ENCODE results near the gene GPR27.

Gene GPR27

DNA sequence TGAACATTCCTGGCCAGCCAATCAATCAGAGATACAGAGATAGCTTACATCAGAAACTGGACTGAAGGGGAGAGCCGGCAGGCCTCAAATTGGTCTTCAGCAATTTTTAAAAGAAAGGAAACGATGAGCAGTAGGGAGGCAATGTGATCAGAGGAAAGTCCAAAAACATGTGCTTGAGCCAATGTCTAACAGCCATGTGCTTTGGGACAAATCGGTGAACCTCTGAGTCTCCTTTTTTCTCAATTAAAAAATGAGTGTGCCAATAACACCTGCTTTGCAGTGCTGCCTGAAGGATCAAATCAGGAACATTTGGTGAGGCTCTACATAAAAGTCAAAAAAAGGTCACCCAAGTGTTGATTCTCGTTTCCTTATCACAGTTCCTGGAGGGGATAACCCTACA is 21.0 kb upstream of the GPR27 start:
- DNase-seq (ENCODE audit: low read depth, low spot score) = no peak

DNA sequence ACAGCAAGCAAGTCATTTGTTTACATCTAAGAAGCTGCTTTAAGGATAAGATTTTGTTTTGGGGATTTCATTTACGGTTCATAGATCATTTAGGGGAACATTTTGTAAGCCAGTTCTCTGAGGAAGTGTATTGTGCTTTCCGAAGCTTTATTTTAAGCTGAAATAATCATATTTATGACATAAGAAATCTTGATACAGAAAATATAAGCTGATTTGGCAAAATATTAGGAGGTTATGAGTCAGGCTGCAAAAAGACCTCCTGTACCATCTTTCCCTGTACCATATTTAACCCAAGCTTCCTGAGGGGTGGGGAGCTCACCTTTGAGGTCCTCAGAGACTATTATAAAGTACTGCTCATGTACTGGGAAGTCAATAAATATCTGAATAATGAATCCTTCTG is 20.3 kb upstream of the GPR27 start:
- DNase-seq (ENCODE audit: low read depth, low spot score) = no peak

DNA sequence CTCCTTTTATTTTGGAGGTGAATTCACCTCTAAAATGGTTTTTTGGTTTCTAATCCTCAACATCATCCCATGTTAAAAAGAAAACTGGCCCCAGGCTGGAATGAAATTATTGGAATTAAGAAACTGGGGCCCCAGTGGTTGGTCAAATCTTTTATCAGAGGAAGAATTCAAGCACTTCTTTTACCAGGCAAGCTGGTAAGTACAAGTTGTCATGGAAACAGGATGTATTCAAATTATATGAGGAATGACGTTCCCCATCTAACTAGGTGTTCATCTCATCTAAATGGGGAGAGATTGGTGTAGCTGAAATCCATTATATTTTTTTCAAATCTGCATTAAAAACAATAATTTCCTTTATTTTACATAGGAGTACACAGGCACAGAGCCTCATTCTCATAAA is 18.8 kb upstream of the GPR27 start:
- no peak for DNase-seq (ENCODE audit: low read depth, low spot score)

DNA sequence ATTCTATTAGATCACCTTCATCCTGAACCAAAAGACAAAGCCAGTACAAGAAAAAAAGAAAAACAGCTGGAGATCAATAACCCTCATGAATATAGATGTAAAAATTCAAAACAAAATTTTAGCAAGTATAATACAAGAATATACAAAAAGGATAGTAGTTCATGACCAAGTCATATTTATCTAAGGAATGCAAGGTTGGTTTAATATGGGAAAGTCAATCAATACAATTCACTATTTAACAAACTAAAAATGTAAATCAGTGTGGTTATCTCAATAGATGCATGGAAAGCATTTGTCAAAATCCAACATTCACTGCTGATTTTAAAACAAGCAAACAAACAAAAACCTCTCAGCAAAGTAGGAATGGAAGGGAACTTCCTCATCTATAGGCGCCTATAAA is 11.0 kb upstream of the GPR27 start:
- DNase-seq (ENCODE audit: low read depth, low spot score) = no peak

DNA sequence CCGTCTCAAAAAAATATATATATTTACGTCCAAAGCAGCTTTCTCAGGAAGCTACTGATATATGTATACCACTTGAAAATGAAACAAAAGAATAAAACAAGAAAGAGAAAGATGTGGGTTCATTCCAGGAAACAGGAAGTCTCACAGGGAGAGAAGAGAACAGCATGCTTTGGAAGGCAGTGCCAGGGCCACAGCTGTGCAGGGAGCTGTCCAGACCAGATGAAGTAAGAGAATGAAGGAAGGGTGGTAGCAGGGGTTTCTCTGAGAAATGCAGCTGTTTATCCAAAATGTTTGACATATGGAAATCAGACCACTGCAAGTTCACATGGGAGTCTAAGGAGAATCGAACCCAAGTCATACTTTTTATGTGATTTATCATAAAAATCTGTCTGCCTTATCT is 8.9 kb upstream of the GPR27 start:
- DNase-seq (ENCODE audit: low read depth, low spot score) = no peak

DNA sequence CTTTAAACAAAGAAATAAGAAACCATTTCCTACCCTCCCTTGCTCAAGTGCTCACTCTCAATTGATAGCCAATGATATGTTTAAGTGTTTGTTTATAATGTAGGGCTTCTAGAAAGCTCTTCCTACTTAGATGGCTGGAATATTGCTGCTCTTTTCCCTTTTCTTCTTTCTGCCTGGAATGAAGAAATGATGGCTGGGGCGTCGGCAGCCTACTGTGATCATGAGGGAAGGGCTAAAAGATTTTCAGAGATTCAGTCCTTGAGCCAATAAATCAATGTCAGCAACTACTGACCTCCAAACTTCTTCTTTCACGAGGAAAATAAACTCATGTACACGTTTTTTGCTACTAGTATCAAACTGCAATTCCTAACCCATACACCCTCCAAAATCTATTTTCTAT is 2.1 kb upstream of the GPR27 start:
- no peak for DNase-seq (ENCODE audit: low read depth, low spot score)

DNA sequence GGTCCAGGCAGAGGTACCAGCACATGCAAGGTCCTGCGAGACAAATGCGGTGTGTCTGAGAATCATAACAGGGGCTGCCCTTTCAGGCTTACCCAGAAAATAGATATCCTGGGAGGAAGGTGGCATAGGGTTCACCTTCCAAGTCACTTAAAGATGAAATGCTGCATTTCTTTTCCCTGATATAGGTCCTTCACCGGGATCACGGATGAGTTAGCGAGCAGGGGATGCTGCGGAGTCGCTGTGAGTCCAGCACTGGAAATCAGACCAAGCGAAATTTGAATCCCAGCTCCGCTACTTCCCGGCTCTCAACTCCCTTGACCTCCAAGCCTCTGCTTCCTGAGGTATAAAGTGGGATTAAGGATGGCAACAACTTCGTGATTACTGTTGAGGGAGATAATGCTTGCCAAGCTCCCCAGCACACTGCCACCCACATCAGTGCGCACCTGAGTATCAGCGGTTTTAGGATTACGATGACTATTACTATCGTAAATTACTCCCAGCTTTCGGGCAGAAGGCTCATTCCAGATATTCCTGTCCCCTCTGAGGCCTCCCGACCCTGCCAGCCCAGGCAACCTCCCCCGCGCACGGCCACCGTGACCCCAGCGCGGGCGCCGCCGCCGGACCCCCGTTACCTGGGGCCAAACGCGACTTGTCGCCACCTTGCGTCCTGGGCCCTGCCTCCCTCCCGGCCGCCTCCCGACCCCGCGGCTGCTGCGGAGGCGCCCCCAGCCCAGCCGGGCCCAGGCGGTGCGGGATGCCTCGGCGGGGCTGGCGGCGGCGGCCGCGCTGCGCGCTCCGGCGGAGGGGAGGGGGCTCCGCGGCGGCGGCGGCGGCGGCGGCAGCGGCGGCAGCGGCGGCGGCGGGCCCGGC is 589 bp upstream of the GPR27 start:
- DNase-seq (ENCODE audit: low read depth, low spot score) = no peak

DNA sequence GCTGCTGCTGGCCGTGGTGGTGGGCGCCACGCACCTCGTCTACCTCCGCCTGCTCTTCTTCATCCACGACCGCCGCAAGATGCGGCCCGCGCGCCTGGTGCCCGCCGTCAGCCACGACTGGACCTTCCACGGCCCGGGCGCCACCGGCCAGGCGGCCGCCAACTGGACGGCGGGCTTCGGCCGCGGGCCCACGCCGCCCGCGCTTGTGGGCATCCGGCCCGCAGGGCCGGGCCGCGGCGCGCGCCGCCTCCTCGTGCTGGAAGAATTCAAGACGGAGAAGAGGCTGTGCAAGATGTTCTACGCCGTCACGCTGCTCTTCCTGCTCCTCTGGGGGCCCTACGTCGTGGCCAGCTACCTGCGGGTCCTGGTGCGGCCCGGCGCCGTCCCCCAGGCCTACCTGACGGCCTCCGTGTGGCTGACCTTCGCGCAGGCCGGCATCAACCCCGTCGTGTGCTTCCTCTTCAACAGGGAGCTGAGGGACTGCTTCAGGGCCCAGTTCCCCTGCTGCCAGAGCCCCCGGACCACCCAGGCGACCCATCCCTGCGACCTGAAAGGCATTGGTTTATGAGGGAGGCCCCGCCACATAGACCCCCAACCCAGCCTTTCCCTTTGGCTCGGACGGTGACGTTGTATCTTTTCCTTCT is 1.1 kb downstream of the GPR27 start:
- peak; percentile 8 for DNase-seq (ENCODE audit: low read depth, low spot score)

DNA sequence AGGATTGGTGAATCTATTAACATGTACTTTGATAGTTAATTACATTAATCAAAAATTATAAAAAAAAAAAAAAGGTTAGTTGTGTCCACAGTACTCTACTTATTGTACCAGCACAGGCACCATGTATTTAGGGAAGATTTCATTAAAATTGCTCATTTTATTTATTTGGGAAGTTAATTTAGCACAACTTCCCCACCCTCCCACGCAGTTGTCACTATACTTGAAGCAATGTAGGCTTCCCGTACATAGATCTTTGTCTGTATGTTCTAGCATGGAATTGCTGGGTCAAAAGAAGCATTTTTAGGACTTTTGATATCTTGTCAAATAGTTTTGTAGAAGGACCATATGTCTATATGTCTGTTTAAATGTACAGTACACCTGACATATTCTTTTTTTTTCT is 4.4 kb downstream of the GPR27 start:
- no peak for DNase-seq (ENCODE audit: low read depth, low spot score)

DNA sequence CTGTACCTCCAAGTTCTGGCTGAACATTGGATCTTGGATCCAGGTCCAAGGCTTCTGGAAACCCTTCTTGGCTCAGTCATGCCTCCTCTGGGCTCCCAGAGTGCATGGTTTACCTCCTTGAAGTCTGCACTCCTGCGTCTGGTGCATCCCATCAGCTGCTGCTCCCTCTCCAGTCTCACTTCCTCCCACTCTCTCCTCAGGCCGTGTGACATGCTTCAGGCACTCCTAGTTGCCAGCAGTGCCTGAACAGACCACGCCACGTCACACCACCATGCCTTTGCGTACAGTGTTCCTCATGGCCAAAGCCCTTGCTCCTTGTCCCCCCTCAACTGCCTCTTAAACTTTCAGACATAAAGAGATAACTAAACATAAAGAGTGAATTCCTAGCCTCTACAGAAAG is 5.7 kb downstream of the GPR27 start:
- no peak for DNase-seq (ENCODE audit: low read depth, low spot score)

DNA sequence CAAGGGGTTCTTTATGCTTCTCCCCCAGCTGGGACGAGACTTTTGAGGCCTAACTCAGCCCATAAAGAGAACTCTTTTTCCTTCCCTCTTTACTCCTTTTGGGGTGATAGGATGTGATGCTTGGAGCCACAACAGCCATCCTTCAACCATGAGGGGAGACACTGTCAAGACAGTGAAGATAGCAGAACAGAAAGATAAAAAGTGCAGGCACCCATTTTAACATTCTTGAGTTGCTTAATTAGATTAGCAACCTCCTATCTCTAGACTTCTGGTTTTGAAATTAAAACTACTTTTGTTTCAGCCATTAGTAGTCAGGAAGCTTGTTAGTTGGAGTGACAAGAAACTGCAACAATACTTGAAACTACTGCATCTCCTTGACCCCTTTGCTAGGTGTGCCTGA is 6.5 kb downstream of the GPR27 start:
- no peak for DNase-seq (ENCODE audit: low read depth, low spot score)

DNA sequence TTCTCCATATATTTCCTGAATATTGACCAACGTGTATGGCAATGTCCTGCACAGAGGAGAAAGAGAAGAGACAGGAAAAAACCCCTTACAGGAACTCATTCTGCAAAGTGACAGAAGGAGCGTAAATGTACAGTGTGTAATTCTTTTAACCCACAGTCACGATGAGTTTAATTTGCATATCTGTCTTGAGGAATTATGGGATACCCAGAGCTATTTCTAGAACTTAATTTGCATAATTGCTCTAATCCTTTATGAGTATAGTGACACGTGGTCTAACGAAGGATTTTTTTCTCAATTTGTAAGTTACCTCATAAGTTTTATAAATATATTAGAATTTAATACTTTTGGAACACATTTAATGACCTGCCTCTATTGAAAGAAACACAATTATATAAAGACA is 9.8 kb downstream of the GPR27 start:
- DNase-seq (ENCODE audit: low read depth, low spot score) = no peak

DNA sequence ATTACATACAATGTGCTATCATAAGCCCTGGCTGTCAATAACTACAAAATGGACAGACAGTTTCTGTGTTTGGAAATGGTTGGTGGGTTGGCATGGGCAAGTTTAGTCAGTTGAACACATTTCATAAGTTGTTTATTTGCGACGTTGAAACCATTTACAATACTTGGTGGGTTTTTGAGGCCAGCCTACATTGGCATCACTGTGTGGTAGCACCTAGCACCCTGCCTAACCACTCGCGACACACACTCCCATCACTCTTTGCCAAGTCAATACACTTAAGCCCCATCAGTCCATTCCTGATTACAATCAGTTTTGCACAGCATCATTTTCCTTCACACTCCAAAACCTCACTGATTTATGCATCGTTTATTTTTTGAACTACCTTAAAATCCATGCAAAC is 17.5 kb downstream of the GPR27 start:
- DNase-seq (ENCODE audit: low read depth, low spot score) = no peak

DNA sequence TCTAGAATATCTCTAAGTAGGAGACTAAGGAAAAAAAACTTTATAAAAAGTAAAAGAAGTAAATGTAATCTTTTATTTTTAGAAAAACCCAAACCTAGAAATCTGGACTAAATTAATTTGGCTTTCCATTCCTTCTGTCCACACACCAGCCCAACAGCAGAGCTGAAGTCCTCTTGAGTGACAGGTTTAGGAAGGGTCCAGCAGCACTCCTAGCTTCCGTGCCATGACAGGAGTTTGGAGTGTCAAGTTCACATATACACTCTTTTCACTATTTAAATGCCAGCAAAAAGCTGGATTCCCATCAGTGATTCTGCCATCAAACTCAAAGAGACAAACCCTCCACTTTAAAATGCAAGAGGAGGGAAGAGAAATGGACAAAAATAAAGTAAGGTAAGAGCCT is 18.2 kb downstream of the GPR27 start:
- no peak for DNase-seq (ENCODE audit: low read depth, low spot score)

DNA sequence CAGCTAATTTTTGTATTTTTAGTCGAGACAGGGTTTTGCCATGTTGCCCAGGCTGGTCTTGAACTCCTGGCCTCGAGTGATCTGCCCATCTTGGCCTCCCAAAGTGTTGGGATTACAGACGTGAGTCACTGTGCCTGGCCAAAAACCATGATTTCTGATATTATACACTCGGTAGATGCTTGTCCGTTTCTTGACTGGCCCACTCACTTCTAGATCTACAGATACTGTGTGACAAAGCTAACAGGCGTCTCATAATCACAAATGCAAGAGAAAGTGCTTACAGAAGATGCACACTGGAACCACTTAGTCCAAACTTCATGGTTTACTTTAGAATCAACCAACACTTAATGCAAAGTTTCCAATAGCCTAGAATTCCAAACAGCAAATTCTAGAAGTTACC is 22.9 kb downstream of the GPR27 start:
- no peak for DNase-seq (ENCODE audit: low read depth, low spot score)

DNA sequence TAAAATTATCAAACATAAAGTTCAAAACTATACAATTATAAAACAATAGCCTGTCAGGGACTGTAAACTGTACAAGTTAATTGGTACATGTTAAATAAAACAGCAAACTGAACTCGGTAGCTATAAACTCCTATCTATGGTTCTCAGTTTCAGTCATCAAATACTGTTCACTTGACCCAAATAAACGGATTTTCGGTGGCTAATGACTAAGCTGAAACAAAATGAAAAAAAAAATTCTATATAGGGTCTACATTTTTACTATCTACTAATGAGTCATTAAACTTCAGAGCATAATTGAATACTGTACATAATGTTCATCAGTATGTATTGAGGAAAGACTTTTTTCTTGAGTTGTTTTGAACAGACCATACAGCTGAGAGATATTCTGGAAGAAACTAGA is 24.7 kb downstream of the GPR27 start:
- no peak for DNase-seq (ENCODE audit: low read depth, low spot score)

DNA sequence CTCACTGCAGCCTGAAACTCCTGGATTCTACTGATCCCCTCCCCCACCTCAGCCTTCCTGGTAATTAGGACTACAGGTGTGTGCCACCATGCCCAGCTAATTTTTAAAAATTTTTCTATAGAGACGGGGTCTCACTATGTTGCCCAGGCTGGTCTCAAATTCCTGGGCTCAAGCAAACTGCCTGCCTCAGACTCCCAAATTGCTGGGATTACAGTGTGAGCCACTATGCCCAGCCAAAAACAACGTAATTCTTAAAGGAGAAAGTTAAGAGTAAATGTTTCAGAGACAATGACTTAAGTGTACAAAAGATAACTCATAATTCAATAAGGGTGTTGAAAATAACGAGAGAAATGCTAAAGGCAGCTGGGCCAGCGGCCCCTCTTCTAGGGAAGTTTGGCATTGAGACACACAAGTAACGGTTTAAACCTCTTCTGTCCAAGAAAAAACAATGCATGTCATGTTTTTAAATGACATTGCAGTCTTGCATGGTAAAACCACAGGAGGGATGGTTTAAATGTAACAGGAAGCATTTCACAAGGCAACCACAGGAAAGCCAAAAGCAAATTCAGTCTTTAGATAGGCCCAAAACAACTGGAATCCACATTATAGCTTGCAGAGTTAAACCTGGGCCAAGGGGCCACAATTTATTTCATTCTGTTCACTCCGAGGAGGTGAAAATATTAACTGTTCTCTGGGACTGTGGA is 26.2 kb downstream of the GPR27 start:
- DNase-seq (ENCODE audit: low read depth, low spot score) = no peak

DNA sequence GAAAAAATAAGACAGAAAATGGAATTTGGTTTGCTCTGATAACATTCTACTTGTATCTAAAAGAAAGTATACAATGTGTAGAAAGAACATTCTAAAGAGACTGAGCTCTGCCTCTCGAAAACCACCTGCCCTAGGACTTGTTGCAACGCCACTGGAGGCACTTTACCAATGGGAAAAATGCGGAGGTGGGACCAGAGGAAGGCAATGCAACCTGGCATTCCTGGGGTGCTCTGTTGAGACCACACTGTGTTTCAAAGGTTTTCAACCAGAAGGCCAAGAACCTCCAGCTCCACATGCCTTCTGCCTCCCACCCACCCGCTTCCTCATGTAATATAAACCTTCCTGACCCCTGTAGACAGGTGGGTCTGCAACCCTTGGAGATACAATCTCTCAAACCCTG is 26.8 kb downstream of the GPR27 start:
- DNase-seq (ENCODE audit: low read depth, low spot score) = no peak

DNA sequence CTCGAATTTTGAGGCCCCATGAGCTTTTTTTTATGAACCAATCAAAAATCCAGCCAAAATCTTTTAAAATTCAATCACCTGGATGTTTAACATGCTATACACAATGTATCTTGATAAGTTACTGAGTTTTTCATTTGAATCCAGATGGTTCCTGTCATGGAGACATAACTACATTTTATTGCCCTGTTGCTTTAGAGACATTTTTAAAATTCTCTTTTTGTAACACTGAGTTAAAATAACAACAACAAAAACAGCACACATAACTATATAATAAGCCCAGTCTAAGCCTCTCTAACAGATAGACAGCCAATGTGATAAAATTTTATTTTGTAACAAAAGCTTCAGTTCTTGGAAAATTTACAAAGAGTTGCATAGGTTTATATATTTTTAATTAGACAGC is 29.5 kb downstream of the GPR27 start:
- DNase-seq (ENCODE audit: low read depth, low spot score) = no peak

DNA sequence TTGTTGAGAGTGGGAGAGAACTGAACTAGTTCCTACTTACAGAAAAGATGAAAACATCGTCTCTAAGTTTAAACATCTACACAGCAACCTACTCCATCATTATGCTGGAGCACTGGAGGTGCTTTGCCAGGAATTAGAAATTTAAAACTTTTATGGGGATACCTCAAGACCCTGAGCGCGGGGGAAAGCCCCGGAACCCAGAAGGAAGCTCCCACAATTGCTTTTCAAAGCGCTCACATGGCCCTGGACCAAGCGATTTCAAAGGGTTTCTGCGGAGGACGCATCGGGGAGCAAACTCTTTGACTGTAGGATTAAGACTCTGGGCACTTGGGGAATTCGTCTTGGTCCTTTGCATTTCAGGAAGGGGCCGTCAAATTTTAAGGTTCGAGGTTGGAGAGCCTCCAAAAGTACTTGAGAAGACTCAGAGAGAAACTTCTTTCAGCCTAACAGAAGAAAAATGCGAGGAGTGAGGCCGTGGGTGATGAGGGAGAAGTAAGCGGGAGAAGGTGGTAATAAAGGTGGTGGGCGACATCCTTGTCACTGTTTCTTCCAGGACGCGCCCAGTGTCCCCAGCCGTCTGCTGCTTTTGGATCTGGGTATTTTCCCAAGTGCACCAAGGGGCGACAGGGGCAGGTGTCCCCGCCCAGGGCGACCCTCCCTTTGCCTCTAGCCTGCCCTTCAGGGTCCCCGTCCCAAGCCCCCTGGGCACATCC is 30.7 kb downstream of the GPR27 start:
- DNase-seq (ENCODE audit: low read depth, low spot score) = no peak

DNA sequence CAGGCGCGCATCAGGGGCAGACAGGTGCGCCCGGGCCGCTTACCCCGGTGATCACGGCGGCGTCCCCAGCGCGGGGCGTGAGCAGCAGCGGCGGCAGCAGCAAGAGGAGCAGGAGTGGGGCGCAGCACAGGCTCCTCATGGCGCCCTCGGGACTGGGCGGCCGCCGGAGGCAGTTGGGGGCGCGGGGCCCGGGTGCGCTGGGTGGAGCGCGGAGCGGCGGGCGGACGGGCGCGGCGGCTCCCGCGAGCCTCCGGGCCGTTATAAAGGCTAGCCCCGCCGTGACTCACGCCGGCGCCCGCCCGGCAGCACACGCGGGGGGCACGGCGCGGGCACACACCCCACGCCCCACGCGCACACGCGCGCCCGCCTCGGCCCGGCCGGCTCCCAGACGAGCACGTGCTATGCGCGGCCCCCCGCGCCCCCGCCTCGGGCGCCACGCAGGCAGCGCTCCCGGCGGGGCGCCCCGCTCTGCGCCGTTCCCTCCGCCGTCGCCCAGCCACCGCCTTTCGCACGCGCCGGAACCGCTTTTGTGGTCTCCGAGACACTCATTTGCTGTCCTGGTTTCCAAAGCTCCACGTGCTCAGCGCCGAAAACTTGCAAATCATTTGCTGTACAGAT is 31.4 kb downstream of the GPR27 start, which contains the start of gene PROK2:
Gene PROK2, minus strand, starts transcription at position 235 of the 618 bp plus-strand sequence. Its CDS starts 96 bp downstream, at position 139.
- DNase-seq (ENCODE audit: low read depth, low spot score) = peak; percentile 34
